ENCODE data around the gene MTO1.

- TF ChIP-seq CTCF (IDR thresholded peaks at IDR 0.05): no peak
- TF ChIP-seq POLR2A (IDR thresholded peaks at IDR 0.05): no peak
Observed at GRCh38 chr6:73487473-73487872, 25.9 kb downstream of the MTO1 start.

Data from body of pancreas (tissue), 4 donors.